ENCODE results near the gene MACROD2.
"Not testable (repeated sequence)": the region's sequence is repeated elsewhere in the genome, so short reads cannot be mapped to it uniquely, and the experiment has no call there.

MACROD2 gene

DNA sequence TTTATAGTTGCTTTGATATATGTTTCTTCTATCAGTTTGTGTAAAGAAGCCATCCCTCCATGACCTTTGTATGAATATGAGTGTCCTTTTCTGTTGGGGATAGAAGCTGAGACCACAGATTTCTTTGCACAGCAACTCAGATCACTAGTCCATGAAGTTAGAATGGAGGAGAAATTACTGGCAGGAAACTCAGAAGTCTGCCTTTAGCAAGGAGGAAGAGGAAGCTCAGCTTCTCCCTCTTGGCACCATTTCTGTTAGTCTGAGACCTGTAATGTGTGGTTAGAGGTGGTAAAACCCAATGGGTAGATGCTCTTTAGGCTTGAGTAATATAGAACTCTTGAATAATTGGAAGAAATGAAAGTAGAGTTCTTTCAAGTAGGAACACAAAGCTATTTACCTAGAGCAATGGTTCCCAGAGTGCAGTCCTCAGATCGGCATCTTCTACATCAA is 1337.4 kb downstream of the MACROD2 start:
- no peak for DNase-seq

DNA sequence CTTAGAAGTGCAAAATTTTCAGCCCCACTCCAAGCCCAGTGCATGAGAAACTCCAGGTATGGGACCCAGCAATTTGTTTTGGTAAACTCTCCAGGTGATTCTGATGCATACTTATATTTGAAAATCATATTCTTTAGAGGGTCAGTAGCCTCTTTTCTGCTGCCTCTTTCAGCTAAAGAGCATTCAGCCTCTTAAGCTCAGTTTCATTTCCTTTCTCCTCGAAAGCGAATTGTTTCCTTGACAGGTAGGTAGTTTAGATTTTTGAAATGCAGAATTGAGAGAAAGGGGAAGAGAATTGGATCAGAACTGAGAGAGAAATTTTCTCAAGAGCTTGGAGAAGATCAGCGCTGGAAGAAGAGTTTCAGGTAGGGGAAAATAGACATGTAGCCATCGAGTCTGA is 1337.9 kb downstream of the MACROD2 start:
- DNase-seq, result no peak

DNA sequence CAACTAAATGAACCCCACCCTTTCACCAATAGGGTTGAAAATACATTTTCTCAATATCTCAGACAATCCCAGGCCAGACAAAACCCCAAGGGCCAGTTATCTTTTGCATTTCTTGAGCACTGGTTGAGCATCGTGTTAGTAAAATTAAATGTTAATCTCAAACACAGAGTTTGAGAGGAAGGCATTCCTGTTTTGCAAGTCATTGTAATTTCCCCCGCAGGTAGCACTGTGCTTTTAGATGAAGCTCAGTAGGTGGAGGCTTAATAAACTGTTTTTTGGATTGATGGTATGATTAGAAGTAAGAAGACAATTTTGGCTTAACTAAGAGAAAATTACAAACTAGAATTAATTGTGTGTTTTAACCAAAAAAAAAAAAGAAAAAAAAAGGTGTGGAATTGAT is 1340.7 kb downstream of the MACROD2 start:
- no peak for DNase-seq

DNA sequence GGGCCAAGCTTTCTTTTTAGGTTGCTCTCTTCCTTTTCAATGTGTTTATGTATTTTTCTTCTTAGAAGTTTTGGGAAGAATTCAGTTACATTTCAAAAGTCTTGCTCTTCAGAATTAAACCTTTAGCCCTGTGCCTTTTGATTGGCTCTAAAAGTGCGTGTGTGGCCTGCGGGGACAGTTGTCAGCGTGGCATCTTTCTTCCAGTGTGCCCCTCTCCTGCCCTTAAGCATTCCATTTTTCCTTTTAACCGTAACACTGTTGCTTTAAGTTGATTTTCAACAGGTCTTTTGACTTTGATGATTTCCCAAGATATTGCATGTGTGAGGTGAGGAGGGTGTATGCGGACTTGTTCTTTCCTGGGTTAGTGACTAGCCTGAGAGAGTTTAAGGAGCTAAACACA is 1341.2 kb downstream of the MACROD2 start:
- DNase-seq, result no peak

DNA sequence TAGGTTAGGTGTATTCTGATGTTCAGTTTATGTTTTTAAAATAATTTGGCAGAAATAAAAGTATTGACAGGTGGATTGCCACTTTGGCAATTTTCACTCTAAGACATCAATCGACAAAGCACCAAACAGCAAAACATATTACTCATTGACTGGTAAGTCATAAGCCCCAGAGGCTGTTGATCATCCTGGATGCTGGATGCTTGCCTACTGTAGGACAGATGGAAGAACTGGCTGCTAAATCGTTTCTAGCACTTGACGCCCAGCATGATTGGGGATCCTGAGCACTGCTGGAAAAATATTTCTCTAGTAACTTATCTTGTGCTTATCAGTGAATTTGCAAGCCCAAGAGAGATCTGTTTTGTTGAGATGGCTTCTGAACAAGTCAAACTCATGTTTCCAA is 1343.9 kb downstream of the MACROD2 start:
- no peak for DNase-seq

DNA sequence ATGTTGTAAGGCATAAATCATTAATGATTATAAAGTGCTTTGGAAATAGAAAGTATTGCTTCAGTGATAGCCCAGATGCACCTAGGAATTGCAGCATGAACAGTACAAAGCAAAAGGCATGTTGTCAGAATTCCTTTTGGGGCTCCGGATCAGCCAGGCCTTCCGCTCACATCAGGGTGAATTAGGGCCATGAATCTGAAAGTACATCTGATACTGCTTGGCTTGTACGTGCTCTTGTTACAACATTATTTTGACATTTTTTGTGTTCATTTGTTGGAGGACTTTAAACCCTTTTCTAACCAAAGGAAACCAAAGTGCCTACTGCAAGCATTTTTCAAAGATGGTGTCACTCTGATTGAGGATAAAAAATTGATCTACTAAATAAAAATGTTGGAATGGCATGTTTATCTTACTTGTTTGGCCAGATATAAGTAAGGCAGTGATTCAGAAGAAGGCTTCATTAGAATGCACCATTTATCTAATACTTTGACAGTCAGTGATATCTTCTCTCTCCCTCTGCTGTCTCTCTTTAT is 1347.7 kb downstream of the MACROD2 start:
- no peak for DNase-seq

DNA sequence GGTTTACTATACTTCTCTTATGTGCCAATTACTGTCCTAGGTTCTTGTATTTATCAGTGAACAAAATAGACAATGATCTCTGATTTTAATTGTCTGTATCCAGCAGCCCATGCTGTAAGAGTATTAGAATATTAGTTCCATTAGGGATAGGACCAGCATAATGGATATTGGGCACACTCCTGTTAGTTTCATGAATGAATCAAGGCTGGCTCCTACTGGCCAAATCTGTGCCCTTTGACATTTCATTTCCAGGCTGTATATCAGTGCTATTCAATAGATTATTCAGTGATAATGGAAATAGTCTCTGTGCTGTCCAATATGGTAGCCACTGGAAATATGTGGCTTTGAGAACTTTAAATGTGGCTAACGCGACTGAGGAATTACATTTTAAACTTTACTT is 1350.0 kb downstream of the MACROD2 start:
- no peak for DNase-seq

DNA sequence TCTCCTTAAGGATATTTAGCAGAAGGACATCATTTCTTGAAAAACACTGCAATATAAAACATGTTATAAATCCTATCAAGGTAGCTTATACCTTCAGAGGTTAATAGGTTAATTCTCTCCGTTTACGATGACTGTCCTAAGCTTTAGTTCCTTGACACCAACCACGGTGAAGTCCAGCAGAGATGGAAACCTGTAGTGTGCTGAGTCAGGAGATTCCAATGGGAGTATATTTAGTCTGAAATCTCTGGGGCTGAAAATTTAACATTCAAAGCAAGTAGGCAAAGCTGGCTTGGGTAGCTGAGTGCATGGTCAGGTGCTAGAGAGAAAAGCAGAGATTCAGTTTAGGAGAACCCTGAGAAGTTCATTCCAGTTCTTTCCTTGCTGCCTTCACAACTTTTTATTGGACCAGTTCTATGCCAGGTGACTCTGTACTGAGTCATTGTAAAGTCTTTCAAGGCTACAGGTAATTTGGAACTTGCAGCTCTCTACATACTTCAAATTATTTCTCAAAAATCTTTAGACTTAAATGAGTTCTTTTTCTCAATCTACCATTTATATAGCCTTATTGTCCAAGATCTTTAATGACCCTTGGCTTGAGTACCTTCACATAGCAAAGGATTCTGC is 1351.5 kb downstream of the MACROD2 start:
- DNase-seq, result no peak

DNA sequence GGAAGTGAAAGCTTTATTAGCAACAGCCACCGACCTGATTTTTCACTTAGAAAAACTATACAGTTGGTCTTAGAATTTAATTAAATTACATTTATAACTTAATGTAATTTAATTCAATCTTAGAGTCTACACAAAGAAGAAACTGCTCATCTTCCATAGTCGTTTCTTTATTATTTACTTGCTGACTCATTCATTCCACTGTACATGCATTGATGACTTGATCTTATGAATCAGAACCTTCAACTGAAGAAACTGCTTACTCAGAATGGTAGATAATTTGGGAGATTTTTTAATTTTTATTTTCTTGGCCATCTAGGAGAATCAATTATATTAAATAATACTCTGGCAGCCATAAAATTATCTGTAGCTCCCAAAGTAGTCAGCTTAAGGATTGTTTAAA is 1363.7 kb downstream of the MACROD2 start:
- DNase-seq, result no peak

DNA sequence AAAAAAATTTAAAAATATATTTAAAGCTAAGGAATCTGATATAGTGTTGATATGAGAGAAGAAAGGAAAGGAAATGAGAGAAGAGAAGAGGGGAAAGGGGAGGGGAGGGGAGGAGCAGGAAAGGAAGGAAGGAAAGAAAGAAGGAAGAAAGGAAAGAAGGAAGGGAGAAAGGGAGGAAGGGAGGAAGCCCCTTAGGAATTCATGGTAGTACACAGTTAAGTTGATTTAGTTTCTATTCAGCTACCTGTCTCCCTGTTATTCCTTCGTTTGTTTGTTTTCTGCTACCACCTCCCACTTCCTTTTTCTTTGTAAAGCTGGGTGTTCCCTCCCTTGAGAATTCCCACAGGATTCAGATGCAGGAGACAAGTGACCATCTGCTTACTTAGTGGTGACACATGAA is 1367.5 kb downstream of the MACROD2 start:
- no peak for DNase-seq

DNA sequence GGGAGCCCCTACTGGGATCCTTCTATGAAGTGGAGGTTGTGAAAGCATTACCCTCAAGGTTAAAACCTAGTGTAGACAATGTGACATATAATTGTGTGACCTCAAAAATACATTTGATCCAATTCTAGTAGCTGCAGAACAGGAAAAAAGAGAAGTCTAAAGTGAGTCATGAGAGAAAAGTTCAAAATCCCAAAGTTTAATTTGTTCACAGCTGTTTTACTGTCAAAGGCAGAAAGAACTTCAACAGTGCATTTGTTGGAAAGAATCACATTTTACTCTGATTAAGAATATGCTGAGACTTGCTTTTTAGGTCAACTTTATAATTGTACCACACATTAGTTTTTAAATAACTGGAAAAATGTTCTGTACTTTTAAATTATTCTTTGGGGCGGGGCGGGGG is 1369.5 kb downstream of the MACROD2 start:
- DNase-seq, result no peak

DNA sequence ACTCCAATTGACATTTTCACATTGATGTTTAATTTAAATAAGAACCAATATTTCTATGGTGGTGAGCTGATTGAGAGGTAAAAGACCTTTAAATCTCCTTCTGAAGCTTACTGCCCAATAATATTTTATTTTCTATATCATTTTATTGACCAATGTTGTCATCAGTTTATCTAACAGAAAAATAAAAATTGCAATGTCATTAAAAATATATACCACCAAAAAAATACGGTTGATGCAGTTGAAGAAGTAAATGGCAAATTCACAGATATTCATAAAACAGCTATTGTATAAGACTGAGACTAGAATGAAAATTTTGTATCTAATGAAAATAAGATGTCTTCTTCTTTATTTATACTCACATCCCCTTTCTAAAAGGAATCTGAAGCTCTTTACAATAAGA is 1375.1 kb downstream of the MACROD2 start:
- DNase-seq, result no peak

DNA sequence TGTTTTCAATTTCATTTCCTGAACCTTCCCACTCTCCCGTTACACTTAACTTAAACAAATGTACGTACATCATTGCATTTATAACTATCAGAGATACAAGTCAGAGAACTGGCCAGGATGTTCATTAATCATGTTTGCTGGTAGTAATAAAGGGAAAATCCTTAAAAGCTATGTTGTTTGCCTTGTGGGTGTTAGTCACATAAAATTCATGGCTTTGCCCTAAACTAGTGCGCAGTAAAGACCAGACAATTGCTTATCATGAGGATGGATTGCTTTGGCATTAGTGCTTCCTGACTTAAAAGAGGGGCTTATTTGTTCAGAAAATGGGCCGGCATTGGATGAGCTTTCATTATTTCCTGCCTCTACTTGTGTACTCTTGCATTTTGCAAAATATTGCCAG is 1379.4 kb downstream of the MACROD2 start:
- DNase-seq, result no peak

DNA sequence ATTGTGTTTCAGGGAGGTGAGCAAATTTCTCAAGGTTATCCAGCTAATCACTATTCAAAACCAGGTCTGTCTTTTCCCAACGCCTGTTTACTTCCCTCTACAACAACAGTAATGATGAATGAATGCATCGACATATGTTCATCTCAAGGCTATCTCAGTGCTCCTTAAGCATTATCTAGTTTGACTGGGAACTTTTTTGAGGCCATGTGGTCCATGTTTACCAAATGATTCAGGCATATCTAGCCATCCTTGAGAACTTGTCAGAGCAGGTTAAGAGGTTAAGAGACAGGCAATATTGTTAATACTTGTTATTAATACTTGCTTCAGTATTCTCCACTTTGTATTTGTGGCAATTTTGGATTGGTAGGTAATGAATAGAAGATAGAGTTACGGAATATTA is 1380.5 kb downstream of the MACROD2 start:
- no peak for DNase-seq

DNA sequence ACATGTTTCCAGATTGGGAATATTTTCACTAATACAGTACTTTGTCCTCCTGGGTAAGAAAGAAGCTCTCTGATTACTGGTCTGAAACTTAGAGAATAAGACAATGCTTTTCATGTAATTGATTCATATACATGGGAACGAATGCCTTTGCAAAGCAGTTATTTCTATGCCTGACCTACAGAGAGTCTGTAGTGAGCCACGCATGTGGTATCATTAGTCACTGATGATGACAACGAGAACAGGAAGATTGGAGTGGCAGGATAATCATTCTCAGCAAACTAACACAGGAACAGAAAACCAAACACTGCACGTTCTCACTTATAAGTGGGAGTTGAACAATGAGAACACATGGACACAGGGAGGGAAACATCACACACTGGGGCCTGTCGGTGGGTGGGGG is 1382.3 kb downstream of the MACROD2 start:
- not testable (repeated sequence) for DNase-seq

DNA sequence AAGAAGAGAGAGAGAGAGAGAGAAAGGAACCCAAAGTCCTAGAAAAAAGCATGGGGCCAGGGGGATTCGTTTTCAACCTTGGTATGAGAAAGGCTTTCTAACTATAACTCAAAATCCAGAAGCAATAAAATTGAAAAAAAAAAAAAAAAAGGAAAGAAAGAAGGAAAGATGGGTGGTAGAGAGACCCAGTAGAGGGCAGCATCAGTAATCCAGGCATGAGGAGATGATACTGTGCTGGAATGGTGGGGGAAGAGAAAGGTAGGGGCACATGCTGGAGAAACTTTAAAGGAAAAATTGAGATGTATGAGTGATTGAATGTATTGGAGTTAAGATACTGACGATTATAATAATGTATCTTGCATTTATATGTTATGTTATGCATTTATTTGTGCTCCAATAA is 1382.8 kb downstream of the MACROD2 start:
- DNase-seq, result no peak

DNA sequence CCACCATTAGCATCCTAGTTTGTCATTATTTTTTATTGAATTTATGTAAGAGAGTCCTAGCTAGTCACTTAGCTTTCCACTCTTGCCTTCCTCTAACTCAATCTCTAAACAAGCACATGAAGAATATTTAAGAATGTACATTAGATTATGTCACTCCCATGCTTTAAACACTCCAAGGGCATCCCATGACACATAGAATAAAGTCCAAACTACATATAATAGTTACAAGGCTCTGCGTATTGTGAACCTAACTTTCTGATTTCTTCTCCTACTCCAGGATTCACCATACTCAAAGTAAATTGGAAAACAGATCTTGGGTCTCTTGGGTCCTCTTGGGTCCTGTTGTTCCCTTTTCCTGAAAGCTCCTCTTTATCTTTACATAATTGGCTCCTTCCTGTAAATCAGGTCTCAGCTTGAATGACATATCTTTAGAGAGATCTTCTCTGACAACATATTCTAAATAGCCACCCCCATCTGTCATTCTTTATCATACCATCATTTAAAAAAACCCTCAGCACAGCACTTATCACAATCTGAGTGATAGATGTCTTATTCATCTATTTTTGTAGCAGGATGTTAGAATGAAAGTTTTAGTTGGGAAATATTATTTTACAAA is 1384.5 kb downstream of the MACROD2 start:
- DNase-seq, result no peak

DNA sequence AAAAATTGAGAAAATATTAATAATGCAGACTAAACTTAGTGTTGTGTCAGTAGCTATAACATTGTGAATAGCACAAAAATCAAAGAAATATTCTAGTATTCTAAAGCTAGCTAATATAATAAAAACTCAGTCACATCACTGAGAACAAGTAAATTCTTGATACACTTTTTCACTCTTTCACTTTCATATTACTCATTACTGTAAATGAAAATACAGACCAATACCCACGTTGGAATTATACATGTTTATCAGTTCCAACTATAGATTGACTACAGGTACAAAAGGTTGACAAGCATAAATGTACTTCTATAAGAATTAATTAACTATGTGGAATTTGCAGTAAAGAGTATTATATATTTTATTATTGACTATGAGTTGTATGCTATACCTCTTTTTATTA is 1385.5 kb downstream of the MACROD2 start:
- no peak for DNase-seq

DNA sequence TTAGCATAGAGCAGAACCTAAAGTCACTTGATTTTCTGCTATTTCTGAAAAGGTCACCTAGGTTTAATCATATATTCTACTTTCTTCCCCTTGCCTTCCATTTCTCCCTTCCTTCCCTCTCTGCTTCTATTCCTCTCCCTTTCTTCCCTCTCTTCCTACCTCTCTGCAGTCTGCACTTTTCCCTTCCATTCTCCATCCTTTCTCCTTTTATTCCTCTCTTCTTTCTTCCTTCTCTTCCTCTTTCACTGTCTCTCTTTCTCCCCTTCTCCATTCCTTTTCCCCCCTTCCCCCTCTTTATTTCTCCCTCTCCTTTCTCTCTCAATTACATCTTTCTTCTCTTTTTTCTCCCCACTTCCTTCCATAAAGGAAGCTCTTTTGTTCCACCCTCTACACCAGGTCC is 1391.9 kb downstream of the MACROD2 start:
- DNase-seq, result no peak

DNA sequence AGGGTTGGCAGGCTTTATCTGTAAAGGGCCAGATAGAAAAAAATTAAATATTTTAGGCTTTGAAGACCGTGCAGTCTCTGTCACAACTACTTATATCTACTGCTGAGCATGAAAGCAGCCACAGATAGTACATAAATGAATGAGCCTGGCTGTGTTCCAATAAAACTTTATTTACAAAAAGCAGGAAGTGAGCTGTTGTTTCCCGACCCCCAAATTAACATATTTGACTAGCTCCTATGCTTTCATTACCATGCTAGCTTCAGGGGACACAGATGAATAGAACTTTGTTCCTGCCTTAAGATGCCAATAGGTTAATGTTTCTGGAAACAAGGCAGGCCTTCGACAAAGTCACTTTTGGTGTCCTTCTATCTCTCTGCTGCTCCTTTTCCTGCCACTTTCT is 1400.1 kb downstream of the MACROD2 start:
- DNase-seq, result no peak

DNA sequence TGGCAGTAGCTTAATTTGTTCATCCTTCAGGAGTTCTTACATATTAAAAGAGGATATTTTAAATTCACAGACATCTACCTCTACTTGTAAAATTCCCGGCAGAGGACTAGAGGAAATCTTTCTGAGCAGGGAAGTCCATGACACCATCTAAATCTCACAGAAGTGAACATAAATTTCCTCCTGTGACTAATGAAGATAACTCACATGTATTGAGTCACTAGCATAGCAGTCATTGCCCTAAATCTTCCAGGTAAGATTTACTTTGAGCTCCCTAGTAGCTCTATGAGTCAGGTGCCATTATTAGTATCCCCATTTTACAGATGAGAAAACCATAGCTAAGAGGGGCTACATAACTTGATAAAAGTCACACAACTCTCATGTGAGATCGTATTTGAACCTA is 1400.7 kb downstream of the MACROD2 start:
- DNase-seq, result no peak

DNA sequence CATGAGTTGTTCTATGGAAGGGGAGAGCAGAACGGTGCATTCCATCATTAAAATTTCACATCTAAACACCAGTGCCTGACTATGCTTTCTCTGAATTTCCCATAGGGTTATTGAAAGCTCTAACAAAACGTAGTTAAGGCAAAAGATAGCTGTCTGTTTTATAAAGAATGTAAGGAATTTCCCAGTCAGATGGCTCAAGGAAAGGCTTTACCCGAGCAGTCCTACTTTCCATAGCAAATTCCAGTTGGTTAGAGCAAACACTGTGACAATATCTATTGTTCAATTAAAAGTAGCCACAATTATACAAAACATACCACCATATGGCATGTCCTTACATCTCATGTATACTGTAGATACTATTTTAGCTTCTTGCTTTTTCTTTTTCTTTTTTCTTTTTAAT is 1401.6 kb downstream of the MACROD2 start:
- DNase-seq, result no peak

DNA sequence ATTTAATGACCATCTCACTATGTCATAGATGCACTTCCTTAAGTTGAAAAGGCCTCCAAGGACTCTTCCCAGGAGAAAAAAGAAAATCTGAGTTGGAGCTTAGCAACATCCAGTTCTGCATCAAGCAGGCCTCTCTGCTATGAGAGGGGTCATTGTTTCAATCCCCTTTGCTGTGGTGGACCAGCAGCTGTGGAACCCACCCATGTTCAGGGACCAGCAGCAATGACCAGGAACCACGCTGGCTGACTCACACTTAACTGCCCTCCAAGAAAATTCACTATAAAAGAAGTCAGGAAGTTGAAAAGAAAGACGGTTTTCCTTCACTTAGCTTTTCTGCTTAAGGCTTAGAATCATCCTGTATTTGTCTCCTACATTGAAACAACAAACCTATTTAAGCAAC is 1404.5 kb downstream of the MACROD2 start:
- no peak for DNase-seq

DNA sequence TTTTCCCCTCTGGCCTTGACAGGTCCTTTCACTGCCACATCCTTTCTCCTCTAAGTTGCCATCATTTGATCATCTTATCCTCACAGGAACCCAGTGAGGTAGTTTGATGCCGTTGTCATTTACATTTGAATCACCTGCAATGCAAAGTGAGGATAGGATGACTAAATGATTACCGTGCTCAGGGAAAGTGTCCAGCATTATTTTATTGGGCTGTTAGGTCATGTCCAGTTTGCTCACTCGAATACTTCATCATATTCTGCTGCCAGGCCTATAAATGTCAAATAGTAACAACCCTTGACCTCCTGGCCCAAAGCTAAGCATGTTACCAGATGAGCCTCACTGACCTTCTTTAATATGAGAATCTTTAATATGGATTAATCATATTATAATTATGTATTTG is 1410.8 kb downstream of the MACROD2 start:
- no peak for DNase-seq

DNA sequence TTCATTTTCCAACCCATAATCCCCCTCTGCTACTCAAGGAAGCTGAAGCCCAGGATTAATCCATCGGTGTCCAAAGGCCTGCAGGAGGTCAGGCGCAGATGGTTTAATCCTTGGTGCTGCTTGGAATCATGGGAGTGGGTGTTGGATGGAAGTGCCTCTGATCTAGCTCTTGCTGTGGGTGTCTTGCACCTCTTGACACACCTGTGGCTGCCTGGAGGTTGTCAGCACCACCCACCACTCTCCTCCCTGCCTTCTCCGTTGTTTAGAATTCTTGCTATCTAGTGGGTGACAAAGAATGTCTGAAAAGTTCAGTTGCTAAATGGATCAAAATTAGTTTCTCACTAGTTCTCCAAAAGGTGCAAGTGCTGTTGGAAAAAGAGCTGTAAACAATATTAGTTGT is 1416.5 kb downstream of the MACROD2 start:
- no peak for DNase-seq

Data from T-helper 1 cell (primary cell).